MM.1S (cell line): ENCODE measurements around the gene ODAD4.

ENCODE experiments used
- DNase-seq: peaks from one replicate; pipeline ENCODE4 v3.0.0-alpha.2; 2015
- H2AFZ ChIP-seq: fragments of 300-600 bp; sonication (generic); 2 replicates; pipeline ENCODE4 v1.6.0; 2016; ENCODE audit warnings: antibody characterized with exemption, low read length
- H3F3A ChIP-seq: fragments of 300-600 bp; sonication (generic); 2 replicates; pipeline ENCODE4 v1.6.1; 2016; ENCODE audit warnings: mild to moderate bottlenecking, antibody characterized with exemption, low read length, moderate library complexity, mixed read lengths; ENCODE audit not compliant: insufficient read depth
- H3K27ac ChIP-seq: fragments of 300-600 bp; sonication (generic); 2 replicates; pipeline ENCODE4 v1.5.1; 2016; ENCODE audit warnings: mild to moderate bottlenecking, low read length
- H3K27me3 ChIP-seq: fragments of 300-600 bp; sonication (generic); replicated peaks from 2 replicates; pipeline ENCODE4 v1.6.0; 2016; ENCODE audit warnings: low read length; ENCODE audit not compliant: insufficient read depth
- H3K36me3 ChIP-seq: fragments of 300-600 bp; sonication (generic); replicated peaks from 2 replicates; pipeline ENCODE4 v1.6.1; 2016; ENCODE audit warnings: mild to moderate bottlenecking, low read length, mixed read lengths; ENCODE audit not compliant: insufficient read depth
- H3K4me1 ChIP-seq: fragments of 300-600 bp; sonication (generic); 2 replicates; pipeline ENCODE4 v1.6.1; 2016; ENCODE audit warnings: low read length, mixed read lengths
- H3K4me2 ChIP-seq: fragments of 300-600 bp; sonication (generic); 2 replicates; pipeline ENCODE4 v1.6.0; 2016; ENCODE audit warnings: low read depth, low read length
- H3K4me3 ChIP-seq: fragments of 300-600 bp; sonication (generic); 2 replicates; pipeline ENCODE4 v1.5.1; 2016; ENCODE audit warnings: low read length, mixed read lengths
- H3K79me2 ChIP-seq: fragments of 300-600 bp; sonication (generic); 2 replicates; pipeline ENCODE4 v1.6.1; 2016; ENCODE audit warnings: mixed run types, low read length, mixed read lengths
- H3K9ac ChIP-seq: fragments of 300-600 bp; sonication (generic); 2 replicates; pipeline ENCODE4 v1.6.1; 2016; ENCODE audit warnings: low read length, mixed read lengths
- H3K9me2 ChIP-seq: fragments of 300-600 bp; sonication (generic); replicated peaks from 2 replicates; pipeline ENCODE4 v1.6.1; 2016; ENCODE audit warnings: mild to moderate bottlenecking, low read length, mixed read lengths; ENCODE audit not compliant: insufficient read depth
- H3K9me3 ChIP-seq: fragments of 300-600 bp; sonication (generic); replicated peaks from 2 replicates; pipeline ENCODE4 v1.6.1; 2016; ENCODE audit warnings: mild to moderate bottlenecking, low read length, mixed read lengths; ENCODE audit not compliant: insufficient read depth
- H4K20me1 ChIP-seq: fragments of 300-600 bp; sonication (generic); 2 replicates; pipeline ENCODE4 v1.6.1; 2016; ENCODE audit warnings: mild to moderate bottlenecking, low read length, moderate library complexity, mixed read lengths; ENCODE audit not compliant: insufficient read depth
- EZH2 ChIP-seq: fragments of 300-600 bp; sonication (generic); optimal IDR thresholded peaks from 2 replicates; pipeline ENCODE3; 2017; ENCODE audit warnings: low read depth, mild to moderate bottlenecking, antibody characterized with exemption, low read length, mixed read lengths
- EZH2phosphoT487 ChIP-seq: fragments of 300-600 bp; sonication (generic); IDR thresholded peaks from 2 replicates; pipeline ENCODE4 v1.6.1; 2018; ENCODE audit warnings: antibody characterized with exemption, low read length
- TF ChIP-seq, protein P1 (sequence below): fragments of 300-600 bp; sonication (generic); IDR thresholded peaks from 2 replicates; pipeline ENCODE4 v1.5.1; 2016; ENCODE audit warnings: antibody characterized with exemption, low read length, mixed read lengths

Gene ODAD4

DNA sequence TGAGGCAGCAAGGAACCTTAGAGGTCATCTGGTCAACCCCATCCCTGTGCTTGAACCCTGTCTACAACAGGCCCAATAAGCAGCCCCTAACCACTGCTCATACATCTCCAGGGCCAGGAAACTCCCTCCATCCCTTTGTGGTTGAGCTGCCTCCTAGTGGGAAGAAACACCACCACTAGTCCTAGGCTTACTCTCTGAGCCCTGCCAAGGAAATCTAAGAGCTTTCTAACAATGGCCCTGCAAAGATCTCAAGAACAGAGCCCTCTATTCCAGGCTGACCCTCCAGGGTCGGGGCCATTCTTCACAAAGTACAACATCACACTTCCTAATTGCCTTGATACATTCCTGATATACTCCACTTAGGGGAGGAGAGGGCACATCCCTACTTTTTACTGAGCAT lies 17.5 kb upstream of the ODAD4 start:
- H3K9me3 ChIP-seq, result no peaks in the 10 kb centered on the region
- no peak overlapping the region for H3K4me3 ChIP-seq
- H2AFZ ChIP-seq, result no peak overlapping the region
- peaks cover 15% of the 10 kb centered on the region for H3K36me3 ChIP-seq
- TF ChIP-seq, protein P1, sequence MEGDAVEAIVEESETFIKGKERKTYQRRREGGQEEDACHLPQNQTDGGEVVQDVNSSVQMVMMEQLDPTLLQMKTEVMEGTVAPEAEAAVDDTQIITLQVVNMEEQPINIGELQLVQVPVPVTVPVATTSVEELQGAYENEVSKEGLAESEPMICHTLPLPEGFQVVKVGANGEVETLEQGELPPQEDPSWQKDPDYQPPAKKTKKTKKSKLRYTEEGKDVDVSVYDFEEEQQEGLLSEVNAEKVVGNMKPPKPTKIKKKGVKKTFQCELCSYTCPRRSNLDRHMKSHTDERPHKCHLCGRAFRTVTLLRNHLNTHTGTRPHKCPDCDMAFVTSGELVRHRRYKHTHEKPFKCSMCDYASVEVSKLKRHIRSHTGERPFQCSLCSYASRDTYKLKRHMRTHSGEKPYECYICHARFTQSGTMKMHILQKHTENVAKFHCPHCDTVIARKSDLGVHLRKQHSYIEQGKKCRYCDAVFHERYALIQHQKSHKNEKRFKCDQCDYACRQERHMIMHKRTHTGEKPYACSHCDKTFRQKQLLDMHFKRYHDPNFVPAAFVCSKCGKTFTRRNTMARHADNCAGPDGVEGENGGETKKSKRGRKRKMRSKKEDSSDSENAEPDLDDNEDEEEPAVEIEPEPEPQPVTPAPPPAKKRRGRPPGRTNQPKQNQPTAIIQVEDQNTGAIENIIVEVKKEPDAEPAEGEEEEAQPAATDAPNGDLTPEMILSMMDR, result no peak
- TF ChIP-seq EZH2phosphoT487, result no peak
- TF ChIP-seq EZH2, result no peak
- no peaks in the 10 kb centered on the region for H3K27me3 ChIP-seq
- H3F3A ChIP-seq, result no peaks in the 10 kb centered on the region
- peaks cover 63% of the 10 kb centered on the region for H3K79me2 ChIP-seq
- H3K4me1 ChIP-seq, result peaks cover 6% of the 10 kb centered on the region; the same call in 1 of the 2 replicates
- 0 out of 2 replicates have a peak, but pooled peaks cover 5% of the 10 kb centered on the region for H4K20me1 ChIP-seq
- no peak overlapping the region for H3K9ac ChIP-seq
- no peaks in the 10 kb centered on the region for H3K9me2 ChIP-seq
- H3K4me2 ChIP-seq, result no peak overlapping the region
- DNase-seq, result no peak
- no peak overlapping the region for H3K27ac ChIP-seq

DNA sequence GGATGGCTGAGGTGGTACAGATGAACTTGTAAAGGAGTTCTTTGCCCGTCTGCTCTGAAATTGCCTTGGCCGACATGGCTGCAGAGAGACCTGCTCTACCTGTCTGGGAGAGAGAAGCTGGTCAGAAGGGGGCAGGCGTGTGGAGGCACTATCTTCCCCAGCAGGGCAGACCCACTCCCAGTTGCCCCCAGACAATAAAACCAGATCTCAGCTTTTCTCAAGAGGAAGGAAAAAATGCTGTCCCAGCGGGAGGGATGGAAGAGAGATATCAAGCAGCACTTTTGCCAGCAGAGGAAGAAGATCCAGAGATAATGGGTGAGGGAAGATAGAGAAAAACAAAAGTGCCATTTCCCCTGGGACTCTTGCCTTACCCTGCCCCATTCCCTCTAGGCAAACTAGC lies 16.6 kb upstream of the ODAD4 start:
- peaks cover 15% of the 10 kb centered on the region for H3K36me3 ChIP-seq
- no peaks in the 10 kb centered on the region for H3F3A ChIP-seq
- TF ChIP-seq EZH2 (no peak), EZH2phosphoT487 (no peak)
- TF ChIP-seq, protein P1, result no peak
- no peak overlapping the region for H3K4me3 ChIP-seq
- H3K79me2 ChIP-seq, result peaks cover 71% of the 10 kb centered on the region
- H3K9me2 ChIP-seq, result no peaks in the 10 kb centered on the region
- H3K4me2 ChIP-seq, result no peak overlapping the region
- H3K27ac ChIP-seq, result no peak overlapping the region
- H4K20me1 ChIP-seq, result 0 out of 2 replicates have a peak, but pooled peaks cover 5% of the 10 kb centered on the region
- H3K9ac ChIP-seq, result no peak overlapping the region
- DNase-seq, result no peak
- no peak overlapping the region for H2AFZ ChIP-seq
- peaks cover 6% of the 10 kb centered on the region; the same call in 1 of the 2 replicates for H3K4me1 ChIP-seq
- H3K9me3 ChIP-seq, result no peaks in the 10 kb centered on the region
- H3K27me3 ChIP-seq, result no peaks in the 10 kb centered on the region

DNA sequence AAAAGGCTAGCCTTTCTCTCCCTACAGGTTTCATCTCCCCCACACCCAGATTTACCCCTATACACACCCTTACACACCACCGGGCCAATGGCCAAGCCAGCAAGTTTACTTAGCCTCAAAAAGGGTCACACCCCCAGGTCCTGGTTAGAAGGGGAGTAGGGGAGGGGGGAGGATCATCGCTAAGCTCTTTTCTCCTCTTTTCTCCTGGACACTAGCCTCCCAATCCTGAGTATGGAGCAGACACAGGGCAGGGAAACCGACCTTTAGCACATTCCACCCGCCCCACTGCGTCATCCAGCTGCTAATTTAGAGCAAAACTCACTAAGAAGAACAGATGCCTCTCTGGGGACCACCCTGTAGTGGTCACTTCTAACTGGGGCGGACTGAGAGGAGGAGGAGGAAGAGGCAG lies 16.1 kb upstream of the ODAD4 start:
- Histone ChIP-seq H3F3A (no peaks in the 10 kb centered on the region), H3K9ac (no peak overlapping the region), H3K4me3 (no peak overlapping the region), H3K9me3 (no peaks in the 10 kb centered on the region), H3K4me2 (no peak overlapping the region), H3K36me3 (peaks cover 15% of the 10 kb centered on the region), H3K79me2 (peaks cover 72% of the 10 kb centered on the region), H3K27me3 (no peaks in the 10 kb centered on the region), H4K20me1 (0 out of 2 replicates have a peak, but pooled peaks cover 5% of the 10 kb centered on the region), H3K9me2 (no peaks in the 10 kb centered on the region), H3K27ac (no peak overlapping the region), H2AFZ (no peak overlapping the region), H3K4me1 (peaks cover 8% of the 10 kb centered on the region; the same call in 1 of the 2 replicates)
- DNase-seq, result no peak
- TF ChIP-seq, protein P1, result no peak
- no peak for TF ChIP-seq EZH2phosphoT487
- no peak for TF ChIP-seq EZH2
